GM08714 (cell line): ENCODE results near the gene FGFR1OP2.
"Not testable (repeated sequence)": the region's sequence is repeated elsewhere in the genome, so short reads cannot be mapped to it uniquely, and the experiment has no call there.

ENCODE experiments used
- H3K4me3 ChIP-seq: fragments of 200-500 bp; sonication (Bioruptor generic); 2 replicates; pipeline ENCODE4 v1.5.1; 2014; ENCODE audit warnings: mild to moderate bottlenecking, low read length, inconsistent platforms
- ZNF274 ChIP-seq: IDR thresholded peaks from 2 replicates; pipeline ENCODE4 v1.6.1; 2012; ENCODE audit warnings: mild to moderate bottlenecking, low read depth, low read length

FGFR1OP2 gene

DNA sequence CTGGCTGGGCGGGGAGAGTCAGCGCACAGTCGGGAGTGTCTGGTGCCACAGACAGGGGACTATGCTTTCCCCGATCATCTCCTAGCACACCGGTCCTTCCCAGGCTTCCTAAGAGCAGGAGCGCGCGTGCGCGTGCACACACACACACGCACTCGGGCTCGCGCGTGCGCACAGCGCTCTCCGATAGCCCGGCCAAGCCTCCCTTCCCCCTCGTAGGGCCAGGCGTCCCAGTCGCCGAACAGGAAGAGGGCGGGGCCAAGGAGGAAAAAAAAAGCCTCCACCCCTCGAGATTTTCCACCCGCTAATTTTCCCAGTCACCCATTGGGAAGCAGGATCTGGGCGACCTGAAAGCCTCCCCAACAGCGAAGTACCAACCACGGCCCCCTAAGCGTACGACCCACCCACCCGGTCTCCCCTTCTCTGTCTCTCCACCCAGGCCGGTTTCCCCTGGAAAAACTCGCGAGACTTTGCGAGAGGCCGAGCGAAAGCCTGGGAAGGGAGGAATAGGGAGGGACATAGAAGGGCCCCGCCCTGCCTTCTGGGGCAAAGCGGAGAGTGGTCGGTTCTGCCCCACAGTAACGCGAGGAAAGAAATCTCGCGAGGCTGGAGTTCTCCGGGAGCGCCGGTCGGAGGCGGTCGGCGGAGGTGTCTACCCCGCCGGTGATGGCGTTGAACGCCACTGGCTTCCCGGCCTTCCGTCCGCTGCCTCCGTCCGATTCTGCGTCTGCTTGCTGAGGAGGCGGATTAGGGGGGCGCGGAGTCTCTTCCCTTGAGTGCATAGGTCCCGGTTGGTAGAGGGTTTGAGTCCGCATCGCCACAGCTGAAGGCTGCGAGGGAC lies at the start of gene FGFR1OP2, which contains the start of gene INTS13:
TSS of gene FGFR1OP2 (plus strand) at position 608 of the 838 bp plus-strand sequence. CDS start 15,689 bp downstream, outside the sequence.
TSS of gene INTS13 (minus strand) at position 119 of the 838 bp plus-strand sequence. CDS start 1,178 bp downstream, outside the sequence.
- no peak for TF ChIP-seq ZNF274
- peak within 1 kb of the TSS; percentile 95 for H3K4me3 ChIP-seq

DNA sequence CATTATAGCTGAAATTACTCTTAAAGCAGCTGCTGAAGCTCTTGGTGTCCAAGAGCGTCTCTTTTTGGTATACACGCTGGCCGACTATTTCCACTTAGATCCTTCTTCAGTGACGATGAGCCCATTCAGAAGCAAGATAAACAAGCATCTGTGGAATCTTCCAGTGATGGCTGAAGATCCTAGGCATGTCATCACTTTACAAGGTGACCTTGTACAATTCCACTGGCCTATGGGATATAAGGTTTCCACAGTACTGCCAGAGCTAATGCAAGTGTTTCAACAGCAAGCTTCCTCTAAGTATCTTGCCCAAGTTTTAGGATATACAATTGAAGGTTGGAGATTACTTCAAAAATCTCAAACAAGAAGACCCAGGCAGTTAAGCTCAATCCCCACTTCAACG lies 47.5 kb upstream of the FGFR1OP2 start:
- no peak for TF ChIP-seq ZNF274
- H3K4me3 ChIP-seq, result no peak overlapping the region

DNA sequence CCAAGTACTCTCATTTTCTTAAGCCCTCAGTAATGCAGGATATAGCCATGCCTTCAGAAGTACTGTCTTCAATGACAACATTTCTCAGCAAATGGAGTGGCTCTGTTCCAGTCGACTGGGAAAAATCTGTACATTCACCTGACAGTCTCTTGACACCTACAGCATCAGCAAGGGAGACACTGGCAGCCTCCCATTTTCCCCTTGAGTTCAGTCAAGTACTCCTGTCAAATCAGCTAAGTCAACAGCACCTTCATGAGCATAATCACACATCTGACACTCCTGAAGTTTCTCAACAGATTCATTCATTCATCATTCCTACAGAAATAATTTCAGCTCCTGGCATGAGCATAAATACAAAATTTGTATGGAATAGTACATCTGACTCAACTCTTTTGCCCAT lies 46.6 kb upstream of the FGFR1OP2 start:
- no peak for TF ChIP-seq ZNF274
- H3K4me3 ChIP-seq, result no peak overlapping the region

DNA sequence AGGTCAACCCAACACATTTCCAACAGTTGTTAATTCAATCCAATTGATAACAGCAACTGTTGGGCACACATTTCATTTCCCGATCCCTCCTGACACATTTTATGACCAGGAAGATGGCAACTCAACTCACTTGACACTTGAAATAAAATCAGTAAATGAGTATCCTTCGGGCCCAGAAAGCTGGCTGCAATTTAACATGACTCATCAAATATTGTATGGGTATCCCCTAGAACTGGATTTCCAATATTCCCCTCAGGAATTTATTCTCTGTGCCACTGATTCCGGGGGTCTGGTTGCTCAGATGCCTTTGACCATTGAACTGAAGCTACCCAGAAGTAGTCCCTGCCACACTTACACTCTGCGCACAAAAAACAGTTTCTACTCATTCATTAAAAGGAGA lies 42.6 kb upstream of the FGFR1OP2 start:
- no peak for TF ChIP-seq ZNF274
- H3K4me3 ChIP-seq, result no peak overlapping the region

DNA sequence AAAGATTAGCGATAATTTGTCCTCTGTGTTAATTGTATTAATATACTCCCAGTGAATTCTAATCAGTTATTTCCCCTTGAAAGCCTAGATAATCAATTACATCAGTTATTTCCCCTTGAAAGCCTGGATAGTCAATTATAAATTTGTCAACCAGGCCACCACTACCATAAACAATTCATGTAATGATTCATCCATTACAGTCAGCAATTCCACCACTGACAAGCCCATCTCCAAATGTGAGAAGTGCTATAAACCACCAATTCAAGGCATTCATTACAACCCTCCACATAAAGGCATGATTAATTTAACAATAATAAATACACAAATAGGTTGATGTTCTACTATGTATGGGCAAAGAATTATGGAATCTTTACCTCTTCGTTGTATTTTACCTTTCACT lies 41.4 kb upstream of the FGFR1OP2 start:
- H3K4me3 ChIP-seq, result no peak overlapping the region
- no peak for TF ChIP-seq ZNF274

DNA sequence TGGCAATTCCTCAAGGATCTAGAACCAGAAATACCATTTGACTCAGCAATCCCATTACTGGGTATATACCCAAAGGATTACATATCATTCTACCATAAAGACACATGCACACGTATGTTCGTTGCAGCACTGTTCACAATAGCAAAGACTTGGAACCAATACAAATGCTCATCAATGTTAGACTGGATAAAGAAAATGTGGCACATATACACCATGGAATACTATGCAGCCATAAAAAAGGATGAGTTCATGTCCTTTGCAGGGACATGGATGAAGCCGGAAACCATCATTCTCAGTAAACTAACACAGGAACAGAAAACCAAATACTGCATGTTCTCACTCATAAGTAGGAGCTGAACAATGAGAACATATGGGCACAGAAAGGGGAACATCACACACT lies 34.9 kb upstream of the FGFR1OP2 start:
- H3K4me3 ChIP-seq, result not testable (repeated sequence)

DNA sequence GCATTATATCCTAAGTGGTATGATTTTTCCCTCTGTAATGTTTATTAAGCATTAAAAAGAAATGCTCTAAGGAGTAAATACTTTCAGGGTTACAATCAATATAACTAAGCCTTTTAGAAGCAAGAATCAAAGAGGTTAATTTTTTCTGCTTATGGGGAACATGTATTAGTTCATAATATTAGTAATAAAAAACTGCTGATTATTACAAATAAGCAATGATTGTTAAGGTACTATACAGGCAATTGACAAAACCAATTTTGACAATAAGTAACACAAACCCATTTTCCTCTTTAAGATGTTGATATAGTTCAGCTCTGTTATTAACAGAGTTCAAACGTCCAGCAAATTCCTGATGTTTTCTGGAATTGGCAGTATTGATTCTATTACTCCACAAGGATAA lies 32.2 kb upstream of the FGFR1OP2 start:
- no peak for TF ChIP-seq ZNF274
- H3K4me3 ChIP-seq, result no peak overlapping the region

DNA sequence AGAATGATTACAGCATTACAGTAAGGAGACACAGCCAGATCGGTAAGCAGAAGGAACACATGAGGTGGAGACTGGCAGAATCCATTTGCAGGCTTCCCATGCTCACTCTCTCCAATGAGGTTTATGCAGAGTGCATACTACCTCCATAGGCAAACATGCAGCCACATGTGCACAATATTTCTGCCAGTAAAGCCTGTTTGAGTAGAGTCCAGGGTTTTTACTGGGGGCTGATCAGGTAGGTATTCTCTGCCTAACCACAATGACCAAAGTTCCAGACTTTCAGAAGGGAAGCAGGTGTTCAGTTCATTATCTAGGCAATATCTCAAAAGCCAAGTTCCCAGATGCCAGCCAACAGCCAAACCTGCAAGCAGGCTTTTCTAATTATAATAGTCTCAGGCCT lies 31.6 kb upstream of the FGFR1OP2 start:
- no peak overlapping the region for H3K4me3 ChIP-seq
- no peak for TF ChIP-seq ZNF274

DNA sequence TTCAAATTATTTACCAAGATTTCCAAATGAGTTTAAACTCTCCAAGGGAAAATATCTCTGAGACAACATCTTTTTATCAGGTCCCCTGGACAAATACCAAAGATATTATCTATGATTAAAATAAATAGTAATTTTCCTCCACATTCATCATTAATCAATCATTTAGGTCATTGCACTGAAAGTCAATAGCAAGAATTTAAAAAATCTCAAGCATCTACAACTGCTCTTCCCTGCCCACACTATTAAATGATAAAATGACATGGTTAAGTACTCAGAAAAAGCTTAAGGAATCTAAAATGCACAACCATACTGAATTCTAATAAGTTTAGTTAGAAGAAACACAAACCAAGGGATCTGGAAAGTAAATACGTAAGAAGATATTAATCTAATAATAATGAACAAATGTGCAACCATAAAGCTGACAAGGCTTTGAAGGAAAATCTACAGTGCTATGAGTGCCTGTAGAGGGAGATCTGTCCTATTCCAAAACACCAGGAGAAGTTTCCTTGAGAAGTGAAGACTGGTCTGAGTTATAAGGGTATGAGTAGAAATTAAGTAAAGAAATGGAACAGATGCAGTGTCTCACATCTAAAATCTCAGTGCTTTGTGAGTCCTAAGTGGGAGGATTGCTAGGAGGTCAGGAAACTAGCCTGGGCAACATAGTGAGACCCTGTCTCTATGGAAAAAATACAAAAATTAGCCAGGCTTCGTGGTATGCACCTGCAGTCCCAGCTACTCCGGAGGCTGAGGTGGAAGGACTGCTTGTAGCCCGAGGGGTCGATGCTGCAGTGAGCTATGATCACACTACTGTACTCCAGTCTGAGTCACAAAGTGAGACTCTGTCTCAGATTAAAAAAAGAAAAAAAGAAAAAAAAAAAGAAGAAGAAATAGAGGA lies 19.7 kb upstream of the FGFR1OP2 start:
- no peak for TF ChIP-seq ZNF274
- no peak overlapping the region for H3K4me3 ChIP-seq

DNA sequence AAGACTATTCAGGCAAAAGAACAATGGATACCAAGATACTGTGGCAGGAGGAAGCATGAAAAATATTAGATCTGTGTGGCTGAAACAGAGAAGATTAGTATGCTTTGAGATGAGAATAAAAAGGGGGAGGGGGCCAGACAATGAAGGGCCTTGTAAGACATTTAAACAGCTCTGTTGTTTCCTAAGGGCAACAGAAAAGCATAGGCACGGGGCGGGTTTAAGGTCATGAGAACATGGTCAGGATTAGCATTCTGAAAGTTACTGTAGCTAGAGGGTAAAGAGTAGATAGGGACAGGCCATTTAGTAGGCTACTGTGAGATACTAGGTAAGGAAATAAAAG lies 19.1 kb upstream of the FGFR1OP2 start:
- no peak for TF ChIP-seq ZNF274
- H3K4me3 ChIP-seq, result no peak overlapping the region

DNA sequence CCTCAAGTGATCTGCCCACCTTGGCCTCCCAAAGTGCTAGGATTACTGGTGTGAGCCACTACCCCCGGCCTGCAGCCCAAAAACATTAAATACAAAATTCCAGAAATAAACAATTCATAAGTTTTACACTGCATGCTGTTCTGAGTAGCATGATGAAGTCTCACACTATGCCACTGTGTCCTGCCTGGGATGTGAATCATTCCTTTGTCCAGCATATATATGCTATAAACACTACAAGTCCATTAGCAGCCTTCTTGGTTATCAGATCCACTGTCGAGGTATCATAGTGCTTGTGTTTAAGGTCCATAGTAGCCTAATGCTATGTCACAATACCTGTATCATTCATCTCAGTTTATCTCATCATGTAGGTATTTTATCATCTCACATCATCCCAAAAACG lies 16.4 kb upstream of the FGFR1OP2 start:
- no peak for TF ChIP-seq ZNF274
- H3K4me3 ChIP-seq, result no peak overlapping the region

DNA sequence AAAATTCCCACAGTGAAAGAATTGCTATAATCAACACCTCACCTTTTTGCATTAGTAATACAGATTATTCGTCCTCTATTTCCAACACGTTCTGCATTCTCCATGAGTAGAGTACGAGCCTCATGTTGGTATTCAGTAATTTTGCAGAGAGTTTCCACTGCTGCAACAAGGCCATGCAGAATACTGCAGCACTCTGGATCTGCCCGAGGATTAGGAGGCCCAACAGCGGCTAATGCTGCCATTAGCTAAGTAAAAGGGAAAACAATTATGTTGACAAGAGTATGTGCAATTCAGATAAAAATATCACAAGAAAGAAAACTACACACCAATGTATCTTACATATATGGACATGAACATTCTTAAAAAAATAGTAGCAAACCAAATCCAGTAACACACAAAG lies 9.6 kb upstream of the FGFR1OP2 start:
- no peak overlapping the region for H3K4me3 ChIP-seq
- TF ChIP-seq ZNF274, result no peak

DNA sequence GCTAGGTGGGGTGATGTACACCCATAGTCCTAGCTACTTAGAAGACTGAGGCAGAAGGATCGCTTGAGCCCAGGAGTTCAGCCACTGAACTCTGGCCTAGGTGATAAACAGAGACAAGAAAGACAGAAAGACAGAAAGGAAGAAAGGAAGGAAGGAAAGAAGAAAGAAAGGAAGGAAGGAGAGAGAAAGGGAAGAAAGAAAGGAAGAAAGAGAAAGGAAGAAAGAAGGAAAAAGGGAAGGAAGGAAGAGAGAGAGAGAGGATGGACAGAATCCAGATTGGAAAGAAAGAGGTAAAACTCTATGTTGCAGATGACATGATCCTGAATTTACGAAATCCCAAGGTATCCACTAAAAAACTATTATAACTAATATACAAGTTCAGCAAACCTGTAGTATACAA lies 8.7 kb upstream of the FGFR1OP2 start:
- no peak overlapping the region for H3K4me3 ChIP-seq
- no peak for TF ChIP-seq ZNF274

DNA sequence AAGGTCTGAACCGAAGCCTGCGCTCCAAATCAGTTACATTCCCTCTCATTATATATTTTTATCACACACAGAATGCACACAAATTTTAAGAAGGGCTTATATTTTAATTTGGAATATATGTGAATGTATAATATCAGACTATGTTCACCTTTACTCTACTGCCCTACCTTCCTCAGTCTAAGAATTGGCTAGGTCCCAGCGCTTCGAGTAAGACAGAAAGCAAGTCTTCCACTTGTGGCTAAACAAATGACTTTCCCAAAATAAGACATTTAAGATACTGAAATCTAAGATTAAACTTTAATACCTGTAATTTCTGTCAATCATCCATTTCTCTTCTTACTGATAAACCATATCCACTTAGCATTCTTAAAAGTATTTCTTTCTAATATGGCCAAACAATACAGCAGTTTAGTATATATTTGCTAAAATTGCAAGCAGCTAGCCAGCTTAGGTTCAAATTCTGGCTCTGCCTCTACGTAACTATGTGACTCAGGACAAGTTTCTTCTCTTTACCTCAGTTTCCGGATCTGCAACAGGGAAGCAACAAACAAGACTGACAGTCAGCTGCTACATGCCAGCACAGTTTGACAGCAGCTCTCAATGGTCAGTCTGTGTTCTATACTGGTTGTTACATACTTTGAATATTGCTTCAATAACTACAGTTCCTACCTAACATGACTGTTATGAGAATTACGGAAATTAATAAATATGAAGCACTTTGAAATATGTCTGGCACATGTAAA lies 2.5 kb upstream of the FGFR1OP2 start:
- TF ChIP-seq ZNF274, result no peak
- peak overlapping the region; percentile 68 for H3K4me3 ChIP-seq
